Fibroblast of pulmonary artery (primary cell): ENCODE results near the gene PLEKHA6.
"Not testable (repeated sequence)": the region's sequence is repeated elsewhere in the genome, so short reads cannot be mapped to it uniquely, and the experiment has no call there.

Experiments used
- DNase-seq: peaks from one replicate; pipeline ENCODE4 v3.0.0-alpha.2; 2010; ENCODE audit warnings: low read depth
- H3K4me3 ChIP-seq: replicated peaks from 2 replicates; pipeline ENCODE4 v1.5.1; 2011; ENCODE audit warnings: low read depth, mild to moderate bottlenecking, control low read depth, low read length, moderate library complexity
- TF ChIP-seq, protein P1 (sequence below): IDR thresholded peaks from 2 replicates; pipeline ENCODE4 v1.5.1; 2011; ENCODE audit warnings: mild to moderate bottlenecking, control low read depth, low read length, inconsistent platforms; ENCODE audit errors: missing control alignments

Gene PLEKHA6

DNA sequence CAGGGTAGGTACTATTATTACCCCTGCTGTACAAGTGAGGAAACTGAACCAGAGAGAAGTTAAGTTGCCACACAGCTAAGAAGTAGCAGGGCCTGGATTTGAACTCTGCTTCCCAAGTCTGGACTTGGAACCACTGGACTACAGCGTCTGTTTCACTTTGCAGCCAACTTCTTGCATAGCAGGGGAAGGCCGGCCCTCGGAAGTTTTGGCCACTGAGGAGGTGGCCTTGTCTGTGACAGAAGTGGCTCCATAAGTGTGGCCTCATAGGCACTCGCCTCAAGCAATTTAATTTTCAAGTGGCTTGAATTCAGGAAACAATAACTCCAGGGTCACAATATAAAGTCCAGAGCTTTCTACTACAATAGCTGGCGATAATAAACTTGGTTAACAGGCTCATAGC, 41.4 kb downstream of the PLEKHA6 start:
- TF ChIP-seq, protein P1, sequence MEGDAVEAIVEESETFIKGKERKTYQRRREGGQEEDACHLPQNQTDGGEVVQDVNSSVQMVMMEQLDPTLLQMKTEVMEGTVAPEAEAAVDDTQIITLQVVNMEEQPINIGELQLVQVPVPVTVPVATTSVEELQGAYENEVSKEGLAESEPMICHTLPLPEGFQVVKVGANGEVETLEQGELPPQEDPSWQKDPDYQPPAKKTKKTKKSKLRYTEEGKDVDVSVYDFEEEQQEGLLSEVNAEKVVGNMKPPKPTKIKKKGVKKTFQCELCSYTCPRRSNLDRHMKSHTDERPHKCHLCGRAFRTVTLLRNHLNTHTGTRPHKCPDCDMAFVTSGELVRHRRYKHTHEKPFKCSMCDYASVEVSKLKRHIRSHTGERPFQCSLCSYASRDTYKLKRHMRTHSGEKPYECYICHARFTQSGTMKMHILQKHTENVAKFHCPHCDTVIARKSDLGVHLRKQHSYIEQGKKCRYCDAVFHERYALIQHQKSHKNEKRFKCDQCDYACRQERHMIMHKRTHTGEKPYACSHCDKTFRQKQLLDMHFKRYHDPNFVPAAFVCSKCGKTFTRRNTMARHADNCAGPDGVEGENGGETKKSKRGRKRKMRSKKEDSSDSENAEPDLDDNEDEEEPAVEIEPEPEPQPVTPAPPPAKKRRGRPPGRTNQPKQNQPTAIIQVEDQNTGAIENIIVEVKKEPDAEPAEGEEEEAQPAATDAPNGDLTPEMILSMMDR = no peak
- no peak for DNase-seq
- no peak overlapping the region for H3K4me3 ChIP-seq

DNA sequence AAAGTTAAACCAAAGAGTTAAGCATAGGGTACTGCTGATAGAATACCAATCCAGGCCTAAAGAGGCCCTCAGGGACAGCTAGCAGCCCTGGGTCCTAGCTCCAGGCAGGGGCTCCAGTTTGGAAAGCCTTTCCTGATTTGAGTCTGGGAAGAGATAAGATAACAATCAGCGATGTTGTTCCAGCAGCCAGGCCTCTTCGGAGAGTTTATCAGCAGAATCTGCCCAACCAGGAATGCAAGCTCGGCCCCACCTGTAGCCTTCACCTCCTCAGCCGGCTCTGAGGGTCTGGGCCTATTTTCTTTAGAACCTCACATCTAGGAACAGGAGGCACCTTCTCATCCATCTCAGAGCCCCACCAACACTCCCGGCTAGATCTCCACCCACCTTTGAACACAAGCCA, 42.6 kb downstream of the PLEKHA6 start:
- DNase-seq = no peak
- TF ChIP-seq, protein P1 = no peak
- H3K4me3 ChIP-seq = no peak overlapping the region

DNA sequence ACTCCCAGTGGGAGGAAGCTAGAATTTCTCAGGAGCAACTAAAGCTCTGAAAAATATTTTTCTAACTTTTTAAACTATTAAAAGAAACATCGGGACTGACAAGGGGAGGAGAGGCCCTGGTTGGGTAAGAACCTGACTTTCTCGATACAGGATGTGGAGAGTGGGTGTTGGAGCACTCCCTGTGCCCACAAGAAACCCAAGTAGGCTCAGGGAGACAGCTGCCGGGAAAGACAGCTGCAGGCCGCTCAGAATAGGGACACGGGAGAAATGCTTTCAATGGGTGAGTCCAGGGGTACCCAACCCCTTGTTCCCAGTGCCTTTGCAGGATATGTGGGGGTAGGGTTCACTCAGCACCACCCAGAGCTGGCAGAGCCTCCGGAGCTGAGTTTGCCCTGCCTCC, 43.6 kb downstream of the PLEKHA6 start:
- no peak for DNase-seq
- TF ChIP-seq, protein P1 = no peak
- no peak overlapping the region for H3K4me3 ChIP-seq

DNA sequence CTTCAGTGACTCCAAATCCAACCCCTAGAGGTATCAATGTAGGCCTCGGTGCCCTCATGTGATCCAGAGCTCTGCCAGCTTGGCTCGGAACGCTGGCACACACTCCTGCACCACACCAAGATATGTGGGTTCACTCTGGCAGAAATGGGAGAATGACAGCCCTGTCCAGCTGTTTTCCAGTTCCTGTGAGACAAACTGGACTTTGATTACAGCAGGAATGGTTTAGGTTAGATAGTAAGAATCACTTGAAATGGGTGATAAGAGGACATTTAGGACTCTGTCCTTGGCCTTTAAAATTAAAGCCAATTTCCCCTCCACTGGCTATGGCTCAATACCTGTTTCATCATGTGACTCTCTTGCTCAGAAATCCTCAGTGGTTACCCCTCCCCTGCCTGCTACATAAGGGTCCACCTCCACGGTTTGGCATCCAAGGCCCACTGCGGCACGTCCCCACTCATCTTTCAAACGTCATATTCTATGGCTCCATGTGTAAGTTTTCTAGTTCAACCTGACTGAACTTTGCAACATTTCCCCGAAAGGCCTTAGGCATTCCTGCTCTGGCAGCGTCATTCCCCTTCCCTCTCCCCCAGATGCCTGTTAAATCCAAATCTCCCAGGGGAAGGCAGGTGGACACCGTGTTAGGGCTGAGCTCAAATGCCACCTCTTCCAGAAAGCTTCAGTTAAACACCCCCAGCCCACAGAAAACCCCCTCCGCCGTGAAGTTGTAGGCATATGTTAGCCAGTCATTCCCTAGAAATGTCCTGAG, 44.7 kb downstream of the PLEKHA6 start:
- TF ChIP-seq, protein P1 = no peak
- DNase-seq = no peak
- H3K4me3 ChIP-seq = no peak overlapping the region

DNA sequence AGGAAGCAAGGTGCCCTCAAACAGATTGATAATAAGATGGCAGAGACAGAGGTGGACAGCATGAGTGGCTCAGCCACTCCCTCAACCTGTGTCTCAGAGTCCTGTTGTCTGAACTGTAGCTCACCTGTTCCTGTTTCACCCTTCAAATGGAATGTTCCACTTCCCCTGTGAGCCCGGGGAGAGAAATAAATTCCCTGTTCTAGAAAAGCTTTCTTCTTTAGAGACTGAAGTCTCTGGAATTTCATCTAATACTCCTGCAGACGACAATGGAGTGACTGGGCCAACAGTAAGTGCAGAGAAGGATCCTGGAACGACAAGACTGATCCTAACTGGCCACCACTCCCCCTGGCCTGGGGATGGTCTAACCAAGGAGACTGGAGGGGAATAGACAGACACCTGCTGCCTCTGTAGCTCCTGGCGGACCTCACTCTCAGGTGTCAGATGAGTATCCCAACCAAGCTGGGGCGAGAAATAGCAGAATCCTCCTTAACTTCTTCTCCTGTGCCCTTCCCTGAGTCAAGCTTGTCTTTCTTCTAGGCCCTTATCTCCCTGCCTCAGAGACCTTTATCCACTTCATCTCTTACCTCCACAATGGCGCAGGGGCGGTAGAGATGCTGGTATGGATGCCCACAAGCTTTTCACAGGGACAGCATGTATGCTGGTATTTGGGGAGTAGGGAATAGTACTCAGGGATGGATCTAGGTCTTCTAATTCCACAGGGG, 45.4 kb downstream of the PLEKHA6 start:
- no peak overlapping the region for H3K4me3 ChIP-seq
- no peak for DNase-seq
- TF ChIP-seq, protein P1 = no peak

DNA sequence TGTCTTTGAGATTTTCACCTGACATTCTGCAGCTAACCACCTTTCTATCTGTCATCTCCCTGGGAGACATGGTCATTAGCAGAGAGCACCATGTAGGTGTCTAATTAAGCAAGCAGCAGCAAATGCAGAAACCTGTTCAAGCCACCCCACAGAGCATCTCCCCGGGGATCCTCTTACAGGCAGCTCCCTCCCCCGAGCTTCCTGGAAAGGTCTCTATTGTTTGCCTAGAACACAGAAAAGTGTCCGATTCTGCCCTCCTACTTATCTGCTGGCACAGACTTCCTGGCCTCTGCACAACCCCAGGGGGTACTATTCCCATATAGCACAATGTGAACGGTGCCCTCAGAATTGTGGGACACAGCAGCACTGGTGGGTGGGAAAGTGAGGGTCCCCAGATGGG, 46.1 kb downstream of the PLEKHA6 start:
- H3K4me3 ChIP-seq = no peak overlapping the region
- no peak for DNase-seq
- TF ChIP-seq, protein P1 = no peak

DNA sequence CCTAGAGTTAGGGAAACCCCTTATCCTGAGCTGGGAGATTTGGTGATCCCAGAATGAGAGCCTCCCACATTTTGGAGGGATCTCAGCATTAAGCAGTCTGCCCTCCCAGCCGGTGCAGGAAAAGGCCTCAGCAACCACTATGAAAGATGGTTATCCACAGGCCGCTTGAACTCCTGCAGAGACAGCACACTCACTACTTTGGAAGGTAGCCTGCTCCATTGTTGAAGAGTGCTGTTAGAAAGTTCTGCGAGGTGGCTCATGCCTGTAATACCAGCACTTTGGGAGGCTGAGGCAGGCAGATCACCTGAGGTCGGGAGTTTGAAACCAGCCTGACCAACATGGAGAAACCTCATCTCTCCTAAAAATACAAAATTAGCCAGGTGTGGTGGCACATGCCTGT, 48.8 kb downstream of the PLEKHA6 start:
- H3K4me3 ChIP-seq, DNase-seq: not testable (repeated sequence)
